Mucosa of descending colon (tissue), 3 donors: ENCODE measurements around the gene REL. TPM values are rescaled to one million over a fixed set of nuclear protein-coding genes. Genes with fewer than 3 reads are reported as not detected.
A peak's percentile ranks its signal among the peaks of the same experiment; 100 is the strongest.

Experiments used
- ATAC-seq: fragments of 200-7000 bp; cut with Tn5 transposase; one replicate; pipeline ENCODE4 v1.9.1; 2020; ENCODE audit warnings: mild to moderate bottlenecking, moderate library complexity
- DNase-seq, 3 donors: peaks; one replicate each; pipeline ENCODE4 v3.0.0-alpha.2; 2020
- H3K36me3 ChIP-seq: fragments of 200-600 bp; one replicate; pipeline ENCODE4 v1.8.0; 2021; ENCODE audit warnings: low read depth, mild to moderate bottlenecking
- H3K4me1 ChIP-seq: fragments of 200-600 bp; one replicate; pipeline ENCODE4 v1.8.0; 2021; ENCODE audit warnings: low read depth, mild to moderate bottlenecking
- H3K4me3 ChIP-seq: fragments of 200-600 bp; one replicate; pipeline ENCODE4 v1.8.0; 2021; ENCODE audit warnings: mild to moderate bottlenecking
- H3K9me3 ChIP-seq: fragments of 200-600 bp; one replicate; pipeline ENCODE4 v1.8.0; 2021; ENCODE audit warnings: mild to moderate bottlenecking
- CTCF ChIP-seq: fragments of 200-600 bp; IDR thresholded peaks from one replicate; pipeline ENCODE4 v1.8.0; 2022; ENCODE audit warnings: antibody characterized with exemption, mild to moderate bottlenecking
- intact Hi-C, 2 donors: fragments of 100-400 bp; cut with DNase I in 1 of 2; cut with micrococcal nuclease in 1 of 2; formaldehyde crosslinking; loops; one replicate each; pipeline versions ENCODE4 v1.11.0 to v1.11.1; 2022; cut with DNase I, micrococcal nuclease
- total RNA-seq, 3 donors: library from RNA; stranded (reverse); fragmentation: NEBNext Ultra II Directional in 2 of 3; extraction: Animal tissue kit (Norgen Biotek cat#: 25700) in 2 of 3; gene quantifications; one replicate each; pipeline versions ENCODE4 v1.2.1 to v1.2.4, GENCODE V29; 2021 to 2023
- donor health status: DM: no; HTN: no; CAD: no; lungs with moderate emphysema.
- donor health status: DM: no; HTN: no; CAD: no.
- donor health status: DM: no; HTN: yes; CAD: no.

The REL gene
- total RNA-seq, 3 donors from 2014 or later = 17.4 to 20.5 (median 18.1) TPM

GRCh38 chr2:60964651-60965498, 83.5 kb downstream of the REL start:
- no peaks in the 10 kb centered on the region for H3K36me3 ChIP-seq
- DNase-seq (no peak), ATAC-seq (no peak)
- no peak overlapping the region for H3K4me3 ChIP-seq
- intact Hi-C loops = no loop called here
- no peaks in the 10 kb centered on the region for H3K9me3 ChIP-seq
- H3K4me1 ChIP-seq = no peaks in the 10 kb centered on the region
- TF ChIP-seq CTCF = no peak

- no peak for DNase-seq
- intact Hi-C loops = no loop called here
- Histone ChIP-seq H3K4me1 (no peaks in the 10 kb centered on the region), H3K9me3 (no peaks in the 10 kb centered on the region), H3K4me3 (no peak overlapping the region), H3K36me3 (no peaks in the 10 kb centered on the region)
- TF ChIP-seq CTCF = no peak
- no peak for ATAC-seq
Observed at GRCh38 chr2:60965499-60965785, 84.1 kb downstream of the REL start.

- Histone ChIP-seq H3K36me3 (no peaks in the 10 kb centered on the region), H3K9me3 (no peaks in the 10 kb centered on the region), H3K4me1 (peaks cover 3% of the 10 kb centered on the region), H3K4me3 (no peak overlapping the region)
- intact Hi-C loops = no loop called here
- TF ChIP-seq CTCF = no peak
- no peak for DNase-seq
- ATAC-seq = no peak
Observed at GRCh38 chr2:60966507-60967405, 85.4 kb downstream of the REL start.

GRCh38 chr2:60972889-60973656, 91.7 kb downstream of the REL start:
- peaks cover 3% of the 10 kb centered on the region for H3K4me1 ChIP-seq
- ATAC-seq (peak; percentile 16), DNase-seq (peak in 1 of 3 donors; percentile 55)
- H3K9me3 ChIP-seq = no peaks in the 10 kb centered on the region
- intact Hi-C loops = no loop called here
- TF ChIP-seq CTCF = no peak
- H3K4me3 ChIP-seq = no peak overlapping the region
- H3K36me3 ChIP-seq = no peaks in the 10 kb centered on the region

- Histone ChIP-seq H3K4me3 (no peak overlapping the region), H3K4me1 (peaks cover 3% of the 10 kb centered on the region)
- peak; percentile 20 for ATAC-seq
Observed at GRCh38 chr2:60973705-60974104, 92.3 kb downstream of the REL start.

More at GRCh38 chr2:60973705-60974104, 92.3 kb downstream of the REL start:
- Histone ChIP-seq H3K9me3 (no peaks in the 10 kb centered on the region), H3K36me3 (no peaks in the 10 kb centered on the region)
- intact Hi-C loops = no loop called here
- no peak for TF ChIP-seq CTCF
- no peak for DNase-seq
